ENCODE data around the gene ERMP1.

Gene ERMP1

GRCh38 chr9:5870020-5870339, 37.1 kb upstream of the ERMP1 start:
- ATAC-seq = no peak

GRCh38 chr9:5869315-5870019, 36.5 kb upstream of the ERMP1 start:
- TF ChIP-seq ZNF8 (CRISPR knock-in tag; IDR thresholded peaks at IDR 0.05) (no peak), GLIS3 (CRISPR knock-in tag; IDR thresholded peaks at IDR 0.05) (no peak), RARB (CRISPR knock-in tag; IDR thresholded peaks at IDR 0.05) (no peak), ZNF565 (CRISPR knock-in tag; conservative IDR thresholded peaks at IDR 0.05; ENCODE audit: low read depth) (no peak), CSRNP3 (CRISPR knock-in tag; IDR thresholded peaks at IDR 0.05) (no peak), ZC3H10 (CRISPR knock-in tag; IDR thresholded peaks at IDR 0.05) (no peak), TOX (CRISPR knock-in tag; IDR thresholded peaks at IDR 0.05; ENCODE audit: borderline replicate concordance) (no peak), SNAI2 (CRISPR knock-in tag; IDR thresholded peaks at IDR 0.05) (no peak), BACH2 (CRISPR knock-in tag; IDR thresholded peaks at IDR 0.05; ENCODE audit: borderline replicate concordance) (no peak), OSR1 (CRISPR knock-in tag; IDR thresholded peaks at IDR 0.05) (no peak), CSDC2 (CRISPR knock-in tag; IDR thresholded peaks at IDR 0.05) (no peak), PPARA (CRISPR knock-in tag; IDR thresholded peaks at IDR 0.05; ENCODE audit: borderline replicate concordance) (no peak), ZFP30 (CRISPR knock-in tag; IDR thresholded peaks at IDR 0.05) (no peak), ZNF70 (CRISPR knock-in tag; IDR thresholded peaks at IDR 0.05) (no peak), ZFP3 (CRISPR knock-in tag; IDR thresholded peaks at IDR 0.05) (no peak)
- TF ChIP-seq, protein P1, sequence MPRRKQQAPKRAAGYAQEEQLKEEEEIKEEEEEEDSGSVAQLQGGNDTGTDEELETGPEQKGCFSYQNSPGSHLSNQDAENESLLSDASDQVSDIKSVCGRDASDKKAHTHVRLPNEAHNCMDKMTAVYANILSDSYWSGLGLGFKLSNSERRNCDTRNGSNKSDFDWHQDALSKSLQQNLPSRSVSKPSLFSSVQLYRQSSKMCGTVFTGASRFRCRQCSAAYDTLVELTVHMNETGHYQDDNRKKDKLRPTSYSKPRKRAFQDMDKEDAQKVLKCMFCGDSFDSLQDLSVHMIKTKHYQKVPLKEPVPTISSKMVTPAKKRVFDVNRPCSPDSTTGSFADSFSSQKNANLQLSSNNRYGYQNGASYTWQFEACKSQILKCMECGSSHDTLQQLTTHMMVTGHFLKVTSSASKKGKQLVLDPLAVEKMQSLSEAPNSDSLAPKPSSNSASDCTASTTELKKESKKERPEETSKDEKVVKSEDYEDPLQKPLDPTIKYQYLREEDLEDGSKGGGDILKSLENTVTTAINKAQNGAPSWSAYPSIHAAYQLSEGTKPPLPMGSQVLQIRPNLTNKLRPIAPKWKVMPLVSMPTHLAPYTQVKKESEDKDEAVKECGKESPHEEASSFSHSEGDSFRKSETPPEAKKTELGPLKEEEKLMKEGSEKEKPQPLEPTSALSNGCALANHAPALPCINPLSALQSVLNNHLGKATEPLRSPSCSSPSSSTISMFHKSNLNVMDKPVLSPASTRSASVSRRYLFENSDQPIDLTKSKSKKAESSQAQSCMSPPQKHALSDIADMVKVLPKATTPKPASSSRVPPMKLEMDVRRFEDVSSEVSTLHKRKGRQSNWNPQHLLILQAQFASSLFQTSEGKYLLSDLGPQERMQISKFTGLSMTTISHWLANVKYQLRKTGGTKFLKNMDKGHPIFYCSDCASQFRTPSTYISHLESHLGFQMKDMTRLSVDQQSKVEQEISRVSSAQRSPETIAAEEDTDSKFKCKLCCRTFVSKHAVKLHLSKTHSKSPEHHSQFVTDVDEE (CRISPR knock-in tag; IDR thresholded peaks at IDR 0.05) = no peak
- TF ChIP-seq, protein P2, sequence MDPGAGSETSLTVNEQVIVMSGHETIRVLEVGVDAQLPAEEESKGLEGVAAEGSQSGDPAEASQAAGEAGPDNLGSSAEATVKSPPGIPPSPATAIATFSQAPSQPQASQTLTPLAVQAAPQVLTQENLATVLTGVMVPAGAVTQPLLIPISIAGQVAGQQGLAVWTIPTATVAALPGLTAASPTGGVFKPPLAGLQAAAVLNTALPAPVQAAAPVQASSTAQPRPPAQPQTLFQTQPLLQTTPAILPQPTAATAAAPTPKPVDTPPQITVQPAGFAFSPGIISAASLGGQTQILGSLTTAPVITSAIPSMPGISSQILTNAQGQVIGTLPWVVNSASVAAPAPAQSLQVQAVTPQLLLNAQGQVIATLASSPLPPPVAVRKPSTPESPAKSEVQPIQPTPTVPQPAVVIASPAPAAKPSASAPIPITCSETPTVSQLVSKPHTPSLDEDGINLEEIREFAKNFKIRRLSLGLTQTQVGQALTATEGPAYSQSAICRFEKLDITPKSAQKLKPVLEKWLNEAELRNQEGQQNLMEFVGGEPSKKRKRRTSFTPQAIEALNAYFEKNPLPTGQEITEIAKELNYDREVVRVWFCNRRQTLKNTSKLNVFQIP (CRISPR knock-in tag; IDR thresholded peaks at IDR 0.05; ENCODE audit: borderline replicate concordance, low read depth) = no peak
- TF ChIP-seq, protein P3, sequence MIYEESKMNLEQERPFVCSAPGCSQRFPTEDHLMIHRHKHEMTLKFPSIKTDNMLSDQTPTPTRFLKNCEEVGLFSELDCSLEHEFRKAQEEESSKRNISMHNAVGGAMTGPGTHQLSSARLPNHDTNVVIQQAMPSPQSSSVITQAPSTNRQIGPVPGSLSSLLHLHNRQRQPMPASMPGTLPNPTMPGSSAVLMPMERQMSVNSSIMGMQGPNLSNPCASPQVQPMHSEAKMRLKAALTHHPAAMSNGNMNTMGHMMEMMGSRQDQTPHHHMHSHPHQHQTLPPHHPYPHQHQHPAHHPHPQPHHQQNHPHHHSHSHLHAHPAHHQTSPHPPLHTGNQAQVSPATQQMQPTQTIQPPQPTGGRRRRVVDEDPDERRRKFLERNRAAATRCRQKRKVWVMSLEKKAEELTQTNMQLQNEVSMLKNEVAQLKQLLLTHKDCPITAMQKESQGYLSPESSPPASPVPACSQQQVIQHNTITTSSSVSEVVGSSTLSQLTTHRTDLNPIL (CRISPR knock-in tag; IDR thresholded peaks at IDR 0.05; ENCODE audit: low read depth) = no peak
- ATAC-seq = no peak

More at GRCh38 chr9:5870020-5870339, 37.1 kb upstream of the ERMP1 start:
- TF ChIP-seq ESRRG (CRISPR knock-in tag; IDR thresholded peaks at IDR 0.05) = no peak
- no peak for TF ChIP-seq ISL1 (CRISPR knock-in tag; IDR thresholded peaks at IDR 0.05)
- TF ChIP-seq OSR1 (CRISPR knock-in tag; IDR thresholded peaks at IDR 0.05) = no peak
- TF ChIP-seq ZC3H10 (CRISPR knock-in tag; IDR thresholded peaks at IDR 0.05) = no peak
- TF ChIP-seq ZNF70 (CRISPR knock-in tag; IDR thresholded peaks at IDR 0.05) = no peak
- no peak for TF ChIP-seq ZFP3 (CRISPR knock-in tag; IDR thresholded peaks at IDR 0.05)
- no peak for TF ChIP-seq PATZ1 (CRISPR knock-in tag; IDR thresholded peaks at IDR 0.05; ENCODE audit: borderline replicate concordance)
- TF ChIP-seq RARB (CRISPR knock-in tag; IDR thresholded peaks at IDR 0.05) = no peak
- TF ChIP-seq ZNF8 (CRISPR knock-in tag; IDR thresholded peaks at IDR 0.05) = no peak
- no peak for TF ChIP-seq ZFP30 (CRISPR knock-in tag; IDR thresholded peaks at IDR 0.05)
- TF ChIP-seq, protein P2 (CRISPR knock-in tag; IDR thresholded peaks at IDR 0.05; ENCODE audit: borderline replicate concordance, low read depth) = no peak
- TF ChIP-seq, protein P1 (CRISPR knock-in tag; IDR thresholded peaks at IDR 0.05) = no peak
- no peak for TF ChIP-seq ZNF565 (CRISPR knock-in tag; conservative IDR thresholded peaks at IDR 0.05; ENCODE audit: low read depth)

All from SK-N-SH treated with all-trans-retinoic acid at 6 μM for 48 hours (cell line).